H1 (cell line): ENCODE results near the gene CASD1. TPM values are rescaled to one million over a fixed set of nuclear protein-coding genes. Genes with fewer than 3 reads are reported as not detected.

Experiments
- CTCF ChIA-PET: fragments of 300-600 bp; sonication (Branson Sonifier 250); formaldehyde crosslinking; loops from one replicate; lab custom pipeline; 2021; ENCODE audit not compliant: partially characterized antibody; lab: Charles Lee
- POLR2A ChIA-PET: fragments of 300-600 bp; sonication (Branson Sonifier 250); formaldehyde crosslinking; loops from one replicate; lab custom pipeline; 2021; ENCODE audit warnings: inconsistent platforms; ENCODE audit not compliant: partially characterized antibody; lab: Charles Lee
- DNase-seq, 2 experiments: peaks; one replicate each; pipeline versions ENCODE4 v3.0.0 to v3.0.0-alpha.2; 2010 to 2022; ENCODE audit warnings: low spot score in 2 of 2, low read depth in 1 of 2, mixed read lengths in 1 of 2
- FAIRE-seq: peaks from 2 replicates; lab custom pipeline; 2011; peaks lifted over from hg19 to GRCh38; lab: Jason Lieb, UNC
- H2AFZ ChIP-seq: 2 replicates; pipeline ENCODE4 v1.8.1; 2012; ENCODE audit warnings: low read length, inconsistent platforms
- H2AK5ac ChIP-seq: 2 replicates; pipeline ENCODE4 v1.6.1; 2013; ENCODE audit warnings: low read depth, low read length
- H2BK120ac ChIP-seq: replicated peaks from 2 replicates; pipeline ENCODE3; 2013; ENCODE audit warnings: low read depth, low read length, inconsistent platforms
- H2BK12ac ChIP-seq: 2 replicates; pipeline ENCODE4 v1.6.1; 2013; ENCODE audit warnings: low read depth, low read length
- H2BK15ac ChIP-seq: 2 replicates; pipeline ENCODE4 v1.6.1; 2013; ENCODE audit warnings: low read length
- H2BK20ac ChIP-seq: 2 replicates; pipeline ENCODE4 v1.6.1; 2013; ENCODE audit warnings: low read length
- H2BK5ac ChIP-seq: 2 replicates; pipeline ENCODE4 v1.6.1; 2013; ENCODE audit warnings: low read depth, low read length
- H3K14ac ChIP-seq: 2 replicates; pipeline ENCODE4 v1.6.1; 2013; ENCODE audit warnings: inconsistent platforms; ENCODE audit not compliant: insufficient read length
- H3K18ac ChIP-seq: 2 replicates; pipeline ENCODE4 v1.6.1; 2013; ENCODE audit warnings: low read length; ENCODE audit errors: extremely low read depth
- H3K23ac ChIP-seq: 2 replicates; pipeline ENCODE4 v1.6.1; 2013; ENCODE audit warnings: inconsistent platforms; ENCODE audit not compliant: insufficient read length
- H3K23me2 ChIP-seq: 2 replicates; pipeline ENCODE4 v1.6.1; 2013; ENCODE audit warnings: low read depth, low read length
- H3K27ac ChIP-seq: 2 replicates; pipeline ENCODE4 v1.6.1; 2011; ENCODE audit warnings: low read depth, low read length, inconsistent platforms
- H3K27me3 ChIP-seq, 4 experiments: replicated peaks in 1 of 4; 1 replicate in 1 of 4; 2 replicates in 3 of 4; pipeline versions ENCODE4 v1.6.1 to v1.8.1; 2011 to 2013; ENCODE audit warnings: low read length in 3 of 4, mild to moderate bottlenecking in 3 of 4, inconsistent platforms in 2 of 4, mixed read lengths in 2 of 4, moderate library complexity in 1 of 4; ENCODE audit not compliant: control insufficient read depth in 3 of 4, insufficient read depth in 3 of 4; ENCODE audit errors: extremely low read depth in 1 of 4
- H3K36me3 ChIP-seq, 4 experiments: 2 replicates each; pipeline versions ENCODE4 v1.6.1 to v1.8.1; 2011 to 2013; ENCODE audit warnings: mild to moderate bottlenecking in 4 of 4, low read length in 3 of 4, moderate library complexity in 2 of 4, control low read depth in 1 of 4, inconsistent platforms in 1 of 4; ENCODE audit not compliant: insufficient read depth in 4 of 4, control insufficient read depth in 2 of 4
- H3K4ac ChIP-seq: replicated peaks from 2 replicates; pipeline ENCODE3; 2013; ENCODE audit warnings: low read length, low read depth, mixed read lengths, inconsistent platforms; ENCODE audit not compliant: insufficient read length
- H3K4me1 ChIP-seq, 4 experiments: replicated peaks in 1 of 4; 1 replicate in 1 of 4; 2 replicates in 3 of 4; pipeline versions ENCODE4 v1.6.1 to v1.8.1; 2011 to 2013; ENCODE audit warnings: low read length in 3 of 4, inconsistent platforms in 2 of 4, mixed read lengths in 1 of 4; ENCODE audit not compliant: insufficient read depth in 4 of 4, control insufficient read depth in 3 of 4
- H3K4me2 ChIP-seq, 2 experiments: 2 replicates each; pipeline versions ENCODE4 v1.6.1 to v1.8.1; 2011 to 2013; ENCODE audit warnings: low read depth in 2 of 2, low read length in 2 of 2, control low read depth in 1 of 2, inconsistent platforms in 1 of 2, mild to moderate bottlenecking in 1 of 2; ENCODE audit not compliant: insufficient read depth in 1 of 2
- H3K4me3 ChIP-seq, 4 experiments: fragments of 200-600, 300-600 bp in 1 of 4; sonication (generic), shearing (Covaris generic), sonication (Bioruptor Twin) in 1 of 4; 2 replicates each; pipeline versions ENCODE4 v1.5.1 to v1.8.1; 2011 to 2016; ENCODE audit warnings: low read length in 4 of 4, low read depth in 3 of 4, control low read depth in 2 of 4, inconsistent platforms in 2 of 4, mild to moderate bottlenecking in 2 of 4, mixed read lengths in 1 of 4, moderate library complexity in 1 of 4; ENCODE audit not compliant: insufficient read depth in 2 of 4; ENCODE audit errors: extremely low read depth in 1 of 4
- H3K56ac ChIP-seq: replicated peaks from 2 replicates; pipeline ENCODE3; 2013; ENCODE audit warnings: low read depth, mild to moderate bottlenecking, mixed read lengths, low read length, inconsistent platforms; ENCODE audit not compliant: insufficient read length
- H3K79me1 ChIP-seq: 2 replicates; pipeline ENCODE4 v1.6.1; 2013; ENCODE audit warnings: low read depth, low read length, control low read depth
- H3K79me2 ChIP-seq, 2 experiments: 2 replicates each; pipeline versions ENCODE4 v1.6.1 to v1.8.1; 2012 to 2013; ENCODE audit warnings: low read length in 2 of 2, mild to moderate bottlenecking in 2 of 2, inconsistent platforms in 1 of 2; ENCODE audit not compliant: insufficient read depth in 2 of 2, control insufficient read depth in 1 of 2
- H3K9ac ChIP-seq, 4 experiments: replicated peaks in 1 of 4; 1 replicate in 1 of 4; 2 replicates in 3 of 4; pipeline versions ENCODE4 v1.6.1 to v1.8.1; 2011 to 2013; ENCODE audit warnings: low read depth in 3 of 4, low read length in 3 of 4, control low read depth in 2 of 4, mild to moderate bottlenecking in 2 of 4, moderate library complexity in 2 of 4, inconsistent platforms in 1 of 4; ENCODE audit errors: extremely low read depth in 1 of 4
- H3K9me3 ChIP-seq, 2 experiments: 2 replicates each; pipeline versions ENCODE4 v1.6.1 to v1.8.1; 2012 to 2013; ENCODE audit warnings: mild to moderate bottlenecking in 2 of 2, moderate library complexity in 2 of 2, control low read depth in 1 of 2, inconsistent platforms in 1 of 2, low read depth in 1 of 2, low read length in 1 of 2, mixed read lengths in 1 of 2; ENCODE audit not compliant: insufficient read depth in 2 of 2
- H4K20me1 ChIP-seq, 2 experiments: replicated peaks in 1 of 2; 2 replicates each; pipeline versions ENCODE3 to v1.8.1; 2011 to 2013; ENCODE audit warnings: inconsistent platforms in 2 of 2, low read length in 2 of 2, mild to moderate bottlenecking in 1 of 2; ENCODE audit not compliant: insufficient read depth in 2 of 2, control insufficient read depth in 1 of 2
- H4K5ac ChIP-seq: 2 replicates; pipeline ENCODE4 v1.6.1; 2013; ENCODE audit warnings: low read length, low read depth, mixed read lengths, inconsistent platforms; ENCODE audit not compliant: insufficient read length
- H4K8ac ChIP-seq: 2 replicates; pipeline ENCODE4 v1.8.0; 2013; ENCODE audit warnings: mild to moderate bottlenecking, moderate library complexity, low read length, inconsistent platforms; ENCODE audit not compliant: insufficient read depth; ENCODE audit errors: extremely low read depth
- H4K91ac ChIP-seq: replicated peaks from 2 replicates; pipeline ENCODE3; 2013; ENCODE audit warnings: low read length, mixed read lengths, inconsistent platforms; ENCODE audit not compliant: insufficient read length
- ASH2L ChIP-seq: fragments of 200-600, 300-600 bp; sonication (generic); IDR thresholded peaks from one replicate; pipeline ENCODE4 v1.7.1; 2017; ENCODE audit warnings: low read length
- ATF3 ChIP-seq: IDR thresholded peaks from 2 replicates; pipeline ENCODE4 v1.6.1; 2011; ENCODE audit warnings: low read depth, mild to moderate bottlenecking, low read length; ENCODE audit not compliant: insufficient read depth
- BCL11A ChIP-seq, 2 experiments: IDR thresholded peaks; one replicate each; pipeline ENCODE4 v1.6.1; 2011; ENCODE audit warnings: low read depth in 2 of 2, low read length in 2 of 2, mild to moderate bottlenecking in 2 of 2
- EZH2 ChIP-seq: fragments of 200-600 bp; sonication (generic); IDR thresholded peaks from 2 replicates; pipeline ENCODE4 v1.7.1; 2012; ENCODE audit warnings: low read depth, mild to moderate bottlenecking, moderate library complexity, low read length, inconsistent platforms; ENCODE audit not compliant: severe bottlenecking
- HDAC6 ChIP-seq: IDR thresholded peaks from one replicate; pipeline ENCODE4 v1.7.1; 2012; ENCODE audit warnings: low read depth, mild to moderate bottlenecking, inconsistent platforms, low read length, moderate library complexity
- POLR2A ChIP-seq, 2 experiments: IDR thresholded peaks; 1 replicate in 1 of 2; 2 replicates in 1 of 2; pipeline ENCODE4 v1.6.1; 2011; ENCODE audit warnings: low read depth in 2 of 2, low read length in 2 of 2, mild to moderate bottlenecking in 2 of 2; ENCODE audit errors: control extremely low read depth in 1 of 2
- SAP30 ChIP-seq: fragments of 300-600 bp; sonication (generic); IDR thresholded peaks from 2 replicates; pipeline ENCODE4 v1.7.1; 2012; ENCODE audit warnings: low read length, moderate library complexity, mild to moderate bottlenecking, inconsistent platforms; ENCODE audit not compliant: insufficient read depth, insufficient replicate concordance
- SIN3A ChIP-seq, 2 experiments: IDR thresholded peaks in 1 of 2; conservative IDR thresholded peaks in 1 of 2; 2 replicates each; pipeline ENCODE4 v1.6.1; 2011 to 2012; ENCODE audit warnings: low read length in 2 of 2, improper control_type of control experiment in 1 of 2, low read depth in 1 of 2, mild to moderate bottlenecking in 1 of 2
- SIRT6 ChIP-seq: IDR thresholded peaks from one replicate; pipeline ENCODE4 v1.7.1; 2012; ENCODE audit warnings: low read length, inconsistent platforms
- SRF ChIP-seq: IDR thresholded peaks from 2 replicates; pipeline ENCODE4 v1.6.1; 2011; ENCODE audit warnings: mild to moderate bottlenecking, low read depth, low read length, moderate library complexity
- TAF1 ChIP-seq: IDR thresholded peaks from 2 replicates; pipeline ENCODE4 v1.6.1; 2011; ENCODE audit warnings: mild to moderate bottlenecking, low read depth, low read length
- YY1 ChIP-seq: IDR thresholded peaks from 2 replicates; pipeline ENCODE4 v1.6.1; 2011; ENCODE audit warnings: low read depth, mild to moderate bottlenecking, low read length
- WGBS, 2 experiments: shearing (Covaris generic) in 1 of 2; methylation state at CpG; one replicate each; pipeline versions ENCODE4 v1.1.6 to v1.1.7; 2013 to 2015; ENCODE audit warnings: low lambda C conversion rate in 2 of 2, mixed read lengths in 2 of 2, inconsistent platforms in 1 of 2, low coverage in 1 of 2, missing lambda C conversion rate in 1 of 2; ENCODE audit not compliant: insufficient replicate concordance in 2 of 2, insufficient coverage in 1 of 2, insufficient read length in 1 of 2; ENCODE audit errors: extremely low coverage in 1 of 2, missing lambda C conversion rate in 1 of 2; 5-methylcytosine and 5-hydroxymethylcytosine counted together
- polyA plus RNA-seq, 7 experiments: library from polyadenylated mRNA; depleted of rRNA in 3 of 7; stranded (reverse) in 5 of 7; unstranded in 2 of 7; fragments of >200 nt in 5 of 7; fragments of 200-250 nt in 2 of 7; gene quantifications; 1 replicate in 5 of 7; 2 replicates in 1 of 7; 4 replicates in 1 of 7; pipeline versions ENCODE4 v1.2.1 to v1.2.3, GENCODE V29; 2011 to 2013; ENCODE audit warnings: missing spikeins in 2 of 7, mixed read lengths in 2 of 7
- total RNA-seq: library from RNA; stranded (reverse); fragmentation: NEBNext Ultra II Directional; extraction: Animal tissue kit (Norgen Biotek cat#: 25700); gene quantifications from 2 replicates; pipeline ENCODE4 v1.2.1, GENCODE V29; 2021

Gene CASD1
- total and polyA plus RNA-seq, 2 of the 8 experiments (the other 6 are each of a cell fraction or from before 2014, with no cell fraction given), result 14.2 to 18.8 TPM

DNA sequence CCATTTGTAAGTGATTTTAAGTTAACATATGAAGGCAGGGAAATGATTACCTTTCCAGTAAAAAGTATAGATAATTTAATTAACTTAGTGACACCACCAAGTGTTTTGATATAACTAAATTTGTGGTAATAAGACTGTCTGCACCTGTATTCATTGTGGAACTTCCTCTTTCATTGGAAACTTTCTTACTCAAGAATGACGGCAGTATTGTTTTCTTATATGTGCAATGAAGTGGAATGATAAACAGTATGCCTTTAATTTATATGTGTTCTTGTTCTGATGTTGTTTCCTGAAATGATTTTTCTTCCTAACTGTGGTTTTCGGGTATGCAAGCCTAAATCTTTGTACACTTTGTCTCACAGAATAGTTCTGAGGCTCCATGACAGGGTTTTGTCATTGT, 46.4 kb downstream of the CASD1 start:
- H2BK12ac ChIP-seq, result no peak overlapping the region
- 90% methylated on average over 2 of the region's 2 CpGs; no CpG with 5 or more reads in 1 of the 2 experiments for whole genome bisulfite sequencing, 2 experiments
- no peak overlapping the region for H3K14ac ChIP-seq
- H3K18ac ChIP-seq, result no peak overlapping the region
- ChIA-PET POLR2A (no interaction called here), CTCF (no interaction called here)
- H2AK5ac ChIP-seq, result no peak overlapping the region
- no peak overlapping the region for H2BK15ac ChIP-seq
- no peak overlapping the region for H3K23ac ChIP-seq
- H4K5ac ChIP-seq, result no peak overlapping the region
- H3K4me2 ChIP-seq, result no peak overlapping the region
- H3K4me1 ChIP-seq, result no peaks in the 10 kb centered on the region
- TF ChIP-seq EZH2, result no peak
- TF ChIP-seq SIN3A (conservative IDR thresholded peaks at IDR 0.05 in 1 of 2, IDR thresholded peaks at IDR 0.05 in 1 of 2; ENCODE audit: low read depth in 1 of 2, low read length in 2 of 2), result no peak
- TF ChIP-seq POLR2A (IDR thresholded peaks at IDR 0.05; ENCODE audit: control extremely low read depth in 1 of 2, low read depth in 2 of 2, low read length in 2 of 2), result no peak
- TF ChIP-seq ASH2L, result no peak
- no peak for TF ChIP-seq YY1
- no peak for TF ChIP-seq HDAC6
- TF ChIP-seq SAP30, result no peak
- TF ChIP-seq SRF, result no peak
- no peak for TF ChIP-seq ATF3
- no peak for TF ChIP-seq BCL11A (IDR thresholded peaks at IDR 0.05; ENCODE audit: low read depth in 2 of 2, low read length in 2 of 2)
- TF ChIP-seq TAF1, result no peak
- TF ChIP-seq SIRT6, result no peak
- no peaks in the 10 kb centered on the region for H3K23me2 ChIP-seq
- H2BK20ac ChIP-seq, result no peak overlapping the region
- H3K79me1 ChIP-seq, result no peaks in the 10 kb centered on the region
- no peak overlapping the region for H2BK5ac ChIP-seq
- FAIRE-seq, result no peak
- H3K4me3 ChIP-seq, result no peak overlapping the region
- H3K56ac ChIP-seq, result no peak overlapping the region
- no peak overlapping the region for H4K8ac ChIP-seq
- no peaks in the 10 kb centered on the region for H3K79me2 ChIP-seq
- H3K36me3 ChIP-seq, result peaks cover 0 to 32% (median 2%) of the 10 kb centered on the region in 4 experiments; a peak in 5 of 8 replicates
- H3K27me3 ChIP-seq, result no peaks in the 10 kb centered on the region
- no peak for DNase-seq
- no peak overlapping the region for H3K27ac ChIP-seq
- H2AFZ ChIP-seq, result no peak overlapping the region
- H3K9ac ChIP-seq, result no peak overlapping the region
- H4K91ac ChIP-seq, result no peak overlapping the region
- no peak overlapping the region for H2BK120ac ChIP-seq
- no peak overlapping the region for H3K4ac ChIP-seq
- H4K20me1 ChIP-seq, result no peaks in the 10 kb centered on the region
- H3K9me3 ChIP-seq, result no peaks in the 10 kb centered on the region
